ENCODE data around the gene ABCA13. TPM values are rescaled to one million over a fixed set of nuclear protein-coding genes. Genes with fewer than 3 reads are reported as not detected.

The ABCA13 gene
- total RNA-seq, 4 donors from 2014 or later, result 0.19 to 0.33 TPM; not detected in 2

DNA sequence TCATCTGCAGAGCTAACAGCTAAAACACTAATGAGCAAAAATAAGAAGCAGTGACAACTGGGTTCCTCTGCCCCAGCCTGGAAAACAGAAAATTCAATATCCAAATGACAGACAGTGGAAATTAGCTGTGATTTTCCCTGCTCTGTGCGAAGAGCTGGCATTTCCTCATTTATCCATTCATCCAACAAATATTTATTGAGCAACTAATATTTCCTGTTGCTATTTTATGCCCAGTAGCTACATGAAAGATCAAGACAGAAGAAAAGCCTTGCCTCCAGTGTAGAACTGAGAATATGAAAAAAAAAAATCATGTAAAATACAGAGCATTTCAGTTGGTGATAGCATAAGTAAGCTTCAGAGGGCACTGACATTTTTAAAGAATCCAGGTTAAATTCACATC is 140.9 kb downstream of the ABCA13 start:
- TF ChIP-seq, protein P1, sequence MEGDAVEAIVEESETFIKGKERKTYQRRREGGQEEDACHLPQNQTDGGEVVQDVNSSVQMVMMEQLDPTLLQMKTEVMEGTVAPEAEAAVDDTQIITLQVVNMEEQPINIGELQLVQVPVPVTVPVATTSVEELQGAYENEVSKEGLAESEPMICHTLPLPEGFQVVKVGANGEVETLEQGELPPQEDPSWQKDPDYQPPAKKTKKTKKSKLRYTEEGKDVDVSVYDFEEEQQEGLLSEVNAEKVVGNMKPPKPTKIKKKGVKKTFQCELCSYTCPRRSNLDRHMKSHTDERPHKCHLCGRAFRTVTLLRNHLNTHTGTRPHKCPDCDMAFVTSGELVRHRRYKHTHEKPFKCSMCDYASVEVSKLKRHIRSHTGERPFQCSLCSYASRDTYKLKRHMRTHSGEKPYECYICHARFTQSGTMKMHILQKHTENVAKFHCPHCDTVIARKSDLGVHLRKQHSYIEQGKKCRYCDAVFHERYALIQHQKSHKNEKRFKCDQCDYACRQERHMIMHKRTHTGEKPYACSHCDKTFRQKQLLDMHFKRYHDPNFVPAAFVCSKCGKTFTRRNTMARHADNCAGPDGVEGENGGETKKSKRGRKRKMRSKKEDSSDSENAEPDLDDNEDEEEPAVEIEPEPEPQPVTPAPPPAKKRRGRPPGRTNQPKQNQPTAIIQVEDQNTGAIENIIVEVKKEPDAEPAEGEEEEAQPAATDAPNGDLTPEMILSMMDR (IDR thresholded peaks at IDR 0.05; ENCODE audit: low read depth), result no peak

DNA sequence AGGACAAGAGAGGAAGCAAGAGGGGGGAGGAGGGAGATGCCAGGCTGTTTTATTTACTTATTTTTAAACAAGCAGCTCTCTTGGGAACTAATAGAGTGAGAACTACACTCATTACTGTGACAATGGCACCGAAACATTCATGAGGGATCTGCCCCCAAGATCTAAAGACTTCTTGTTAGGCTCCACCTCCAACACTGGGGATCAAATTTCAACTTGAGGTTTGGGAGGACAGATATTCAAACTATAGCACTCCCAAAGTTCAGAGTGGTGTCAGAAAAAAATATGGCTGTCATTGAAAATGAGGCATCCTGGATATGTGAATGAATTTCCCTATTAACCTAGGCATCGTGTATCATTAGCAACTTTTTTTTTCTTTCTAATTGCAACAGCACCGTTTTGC is 145.5 kb downstream of the ABCA13 start:
- TF ChIP-seq, protein P1 (IDR thresholded peaks at IDR 0.05; ENCODE audit: low read depth), result no peak

DNA sequence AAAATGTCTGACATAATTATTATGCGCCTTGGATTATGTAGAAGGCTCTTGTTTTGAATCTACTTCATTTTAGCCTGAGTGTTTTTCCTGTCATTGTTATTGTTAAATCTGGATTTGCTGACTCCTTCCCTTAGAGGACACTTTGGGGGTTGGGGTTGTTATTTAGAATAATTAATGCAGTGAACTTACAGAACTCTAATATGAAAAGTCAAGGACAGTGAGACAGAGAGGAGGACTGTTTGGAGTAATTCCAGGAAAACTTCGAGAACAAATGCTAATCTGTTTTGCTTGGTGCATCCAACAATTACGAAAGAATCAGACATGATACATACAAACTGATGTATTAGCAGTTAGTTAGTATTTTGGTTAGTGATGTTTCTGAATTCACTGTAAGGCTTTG is 146.1 kb downstream of the ABCA13 start:
- TF ChIP-seq, protein P1 (IDR thresholded peaks at IDR 0.05; ENCODE audit: low read depth), result no peak

DNA sequence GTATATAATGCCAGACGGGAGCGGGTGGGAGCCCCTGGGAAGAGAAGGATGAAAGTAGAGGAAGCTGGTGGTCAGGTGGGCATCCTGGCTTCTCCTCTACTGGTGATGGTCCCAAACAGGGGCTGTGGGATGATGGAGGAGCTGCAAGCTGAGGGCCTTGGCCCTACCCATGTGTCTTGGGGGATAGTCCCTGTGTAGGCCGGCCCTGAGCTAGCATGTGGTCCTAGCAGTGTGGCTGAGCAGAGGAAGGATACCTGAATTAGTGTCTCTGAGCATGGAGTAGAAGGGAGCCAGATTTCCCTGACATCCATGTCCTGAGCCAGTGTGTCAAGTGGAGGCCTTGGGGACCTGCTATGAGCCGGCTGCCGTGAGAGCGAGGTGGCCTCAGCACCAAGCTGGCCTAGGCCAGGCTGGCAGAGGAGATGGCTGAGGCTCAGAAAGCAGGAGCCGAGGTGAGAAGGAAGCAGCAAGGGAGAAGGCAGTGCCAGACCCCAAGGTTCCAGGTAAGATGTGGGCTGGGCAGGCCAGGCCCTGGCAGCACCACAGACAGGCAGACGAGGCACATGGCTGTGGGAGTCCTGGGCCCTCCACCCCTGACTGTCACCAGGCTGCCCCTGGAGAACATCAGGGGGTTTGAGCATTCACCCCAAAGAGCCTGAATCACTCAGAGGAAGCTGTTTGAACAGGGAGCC is 150.2 kb downstream of the ABCA13 start:
- TF ChIP-seq, protein P1 (IDR thresholded peaks at IDR 0.05; ENCODE audit: low read depth), result no peak

DNA sequence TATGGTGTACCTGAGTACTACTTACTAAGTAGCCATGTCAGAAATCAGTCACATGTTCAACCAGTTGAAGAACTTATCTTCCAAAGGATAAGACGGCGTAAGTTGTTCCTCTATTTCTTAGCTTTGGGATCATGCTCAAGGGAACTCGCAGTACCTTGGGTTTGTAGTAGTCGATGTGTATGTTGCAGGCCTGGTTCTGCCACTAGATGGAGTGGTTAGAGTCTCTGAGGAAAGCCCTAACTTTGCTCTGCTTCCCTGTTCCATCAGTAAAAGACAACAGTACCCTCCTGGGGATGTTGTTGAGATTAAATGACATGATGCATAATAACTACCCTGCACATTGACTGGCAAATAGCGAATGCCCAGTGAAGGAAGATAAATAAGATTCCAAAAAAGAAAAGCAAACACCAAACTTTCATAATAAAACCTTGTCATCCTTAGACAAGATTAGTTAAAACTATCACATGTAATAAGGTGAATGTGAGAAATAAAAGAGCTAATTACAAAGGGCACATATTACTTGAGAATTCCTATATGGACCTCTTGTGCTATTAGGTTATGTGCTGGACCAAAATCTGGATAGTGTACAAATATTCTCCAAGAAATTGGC is 165.9 kb downstream of the ABCA13 start:
- TF ChIP-seq, protein P1 (IDR thresholded peaks at IDR 0.05; ENCODE audit: low read depth), result no peak

DNA sequence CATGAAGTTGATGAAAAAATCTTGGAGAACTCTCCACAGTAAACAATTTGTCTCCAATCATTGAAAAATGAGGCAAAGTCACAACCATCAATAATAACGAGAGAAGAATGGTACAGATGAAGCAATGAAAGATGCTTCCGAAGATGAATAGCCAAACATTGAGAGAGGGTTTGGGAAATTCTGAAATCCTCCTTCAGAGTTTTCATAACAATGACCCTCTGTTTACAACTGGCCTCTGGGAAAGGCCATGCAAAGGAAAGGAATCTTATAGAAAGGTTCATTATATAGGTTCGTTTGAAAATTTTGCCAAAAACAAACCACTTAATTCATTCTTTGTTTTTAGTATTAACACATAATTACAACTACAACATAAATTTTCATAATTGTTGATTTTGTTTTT is 166.5 kb downstream of the ABCA13 start:
- TF ChIP-seq, protein P1 (IDR thresholded peaks at IDR 0.05; ENCODE audit: low read depth), result no peak

DNA sequence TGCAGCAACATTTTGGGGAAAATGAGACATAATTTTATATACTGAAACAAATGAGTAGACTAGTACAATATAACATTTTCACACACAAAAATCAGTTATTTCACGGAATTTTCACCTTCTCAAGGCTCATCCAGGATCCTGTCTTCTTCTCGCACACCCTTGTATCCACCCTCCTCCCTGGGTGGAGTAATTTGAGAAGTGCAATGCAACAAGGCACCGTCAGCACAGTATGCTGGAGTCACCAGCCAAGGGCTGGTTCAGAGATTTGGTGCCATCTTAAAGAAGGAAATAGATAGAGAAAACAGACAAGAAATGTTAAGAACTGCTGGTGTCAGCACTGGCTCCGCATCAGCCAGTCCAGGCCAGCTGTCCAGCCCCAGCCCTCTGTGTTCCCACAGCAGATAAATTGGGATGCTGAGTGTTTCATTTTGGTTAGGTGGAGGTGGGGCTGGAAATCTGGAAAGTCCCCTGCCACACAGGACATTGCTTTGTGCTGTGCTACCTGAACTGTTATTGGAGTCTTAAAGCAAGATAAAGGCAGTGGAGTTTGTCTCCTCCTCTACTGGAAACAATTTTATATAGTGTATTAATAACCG is 176.1 kb downstream of the ABCA13 start:
- TF ChIP-seq, protein P1 (IDR thresholded peaks at IDR 0.05; ENCODE audit: low read depth), result no peak
